Ovary (tissue), 3 donors: ENCODE data around the gene FBRS.

ENCODE experiments used
- CTCF ChIP-seq, 3 donors: fragments of 450-650 bp in 2 of 3; fragments of 200-600 bp in 1 of 3; IDR thresholded peaks; one replicate each; pipeline versions ENCODE4 v1.5.1 to v1.8.0; 2016 to 2022; ENCODE audit warnings: antibody characterized with exemption in 3 of 3, mild to moderate bottlenecking in 1 of 3
- EP300 ChIP-seq: sonication (generic); formaldehyde crosslinking; IDR thresholded peaks from one replicate; pipeline ENCODE4 v1.6.1; 2017; ENCODE audit warnings: antibody characterized with exemption
- donor health status: DM: no; HTN: no; CAD: no.

- TF ChIP-seq CTCF (IDR thresholded peaks at IDR 0.05) (no peak), EP300 (no peak)
Measured at GRCh38 chr16:30633526-30633925, 24.7 kb upstream of the FBRS start.
